Smooth muscle cell (in vitro differentiated cells): Measurements from ENCODE around the gene IVL. TPM values are rescaled to one million over a fixed set of nuclear protein-coding genes. Genes with fewer than 3 reads are reported as not detected.

Experiments
- DNase-seq: peaks from one replicate; lab custom pipeline; 2025; ENCODE audit not compliant: unreplicated experiment; lab: John Stamatoyannopoulos, UW
- H2AFZ ChIP-seq: fragments of 200-600 bp; sonication (generic); 2 replicates; pipeline ENCODE4 v1.6.0; 2016; ENCODE audit warnings: antibody characterized with exemption, low read depth, mild to moderate bottlenecking
- H3F3A ChIP-seq: fragments of 200-600 bp; sonication (generic); 2 replicates; pipeline ENCODE4 v1.6.0; 2017; ENCODE audit warnings: antibody characterized with exemption, low read depth
- H3K27ac ChIP-seq: fragments of 200-600 bp; sonication (generic); 2 replicates; pipeline ENCODE4 v1.5.1; 2016; ENCODE audit warnings: low read depth, mild to moderate bottlenecking
- H3K27me3 ChIP-seq: fragments of 200-600 bp; sonication (generic); 2 replicates; pipeline ENCODE4 v1.6.1; 2016; ENCODE audit warnings: low read depth, mild to moderate bottlenecking
- H3K36me3 ChIP-seq: fragments of 200-600 bp; sonication (generic); 2 replicates; pipeline ENCODE4 v1.5.1; 2016; ENCODE audit warnings: low read depth
- H3K4me1 ChIP-seq: fragments of 200-600 bp; sonication (generic); 2 replicates; pipeline ENCODE4 v1.5.1; 2016; ENCODE audit warnings: low read depth
- H3K4me2 ChIP-seq: fragments of 200-600 bp; sonication (generic); 2 replicates; pipeline ENCODE4 v1.6.0; 2016; ENCODE audit warnings: mild to moderate bottlenecking
- H3K4me3 ChIP-seq: fragments of 200-600 bp; sonication (generic); 2 replicates; pipeline ENCODE4 v1.5.1; 2016; ENCODE audit warnings: mild to moderate bottlenecking
- H3K79me2 ChIP-seq: fragments of 200-600 bp; sonication (generic); 2 replicates; pipeline ENCODE4 v1.6.0; 2016; ENCODE audit warnings: low read depth, mild to moderate bottlenecking
- H3K9ac ChIP-seq: fragments of 200-600 bp; sonication (generic); 2 replicates; pipeline ENCODE4 v1.6.0; 2016; ENCODE audit warnings: low read depth
- H3K9me3 ChIP-seq: fragments of 200-600 bp; sonication (generic); replicated peaks from 2 replicates; pipeline ENCODE4 v1.5.1; 2016; ENCODE audit warnings: low read depth
- H4K20me1 ChIP-seq: fragments of 200-600 bp; sonication (generic); 2 replicates; pipeline ENCODE4 v1.6.0; 2016; ENCODE audit warnings: low read depth
- CTCF ChIP-seq: fragments of 200-600 bp; sonication (generic); IDR thresholded peaks from 2 replicates; pipeline ENCODE4 v1.5.1; 2017; ENCODE audit warnings: borderline replicate concordance, mild to moderate bottlenecking, antibody characterized with exemption; ENCODE audit not compliant: insufficient read depth, poor library complexity, severe bottlenecking
- WGBS: methylation state at CpG from one replicate; pipeline ENCODE4 v1.1.7; 2016; ENCODE audit warnings: low lambda C conversion rate; 5-methylcytosine and 5-hydroxymethylcytosine counted together
- polyA plus RNA-seq: library from polyadenylated mRNA; unstranded; fragments of >200 nt; fragmentation: Nextera tagmentation; extraction: Ambion mirVana; gene quantifications from 2 replicates; pipeline ENCODE4 v1.2.1, GENCODE V29; 2016
- total RNA-seq: library from RNA; depleted of rRNA; stranded (reverse); fragments of >200 nt; gene quantifications from 2 replicates; pipeline ENCODE4 v1.2.3, GENCODE V29; 2014

The IVL gene
- total and polyA plus RNA-seq, 2 experiments from 2014 or later: 0.47 to 0.67 TPM

- no peaks in the 10 kb centered on the region for H3F3A ChIP-seq
- no peak overlapping the region for H3K4me2 ChIP-seq
- TF ChIP-seq CTCF: no peak
- WGBS: 47% methylated on average over 4 of the region's 4 CpGs
- no peak overlapping the region for H3K4me3 ChIP-seq
- peaks cover 16% of the 10 kb centered on the region for H3K9me3 ChIP-seq
- H2AFZ ChIP-seq: no peak overlapping the region
- H3K36me3 ChIP-seq: no peaks in the 10 kb centered on the region
- H3K27me3 ChIP-seq: no peaks in the 10 kb centered on the region
- no peaks in the 10 kb centered on the region for H3K4me1 ChIP-seq
- H3K79me2 ChIP-seq: no peaks in the 10 kb centered on the region
- H4K20me1 ChIP-seq: no peaks in the 10 kb centered on the region
- H3K9ac ChIP-seq: no peak overlapping the region
- DNase-seq: no peak
- H3K27ac ChIP-seq: no peak overlapping the region
Measured at GRCh38 chr1:152861374-152861773, 47.0 kb upstream of the IVL start.

DNA sequence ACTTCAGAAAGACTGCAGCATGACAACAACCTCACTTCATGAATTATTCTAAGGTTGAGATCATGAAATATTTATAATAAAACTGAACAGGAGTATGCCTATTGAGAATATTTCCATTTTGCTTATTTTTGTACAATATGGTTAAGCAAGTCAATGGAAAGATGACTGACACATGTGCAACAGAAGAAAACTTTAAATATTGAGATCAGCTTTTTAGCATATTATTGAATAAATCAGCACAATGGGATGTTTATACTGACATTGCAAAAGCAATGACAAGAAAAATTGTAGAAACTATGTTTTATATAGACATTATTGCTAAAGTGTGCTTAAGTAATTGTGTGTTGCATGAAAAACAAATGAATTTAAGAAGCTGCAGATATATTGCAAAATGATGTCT is 43.9 kb upstream of the IVL start:
- H3F3A ChIP-seq: no peaks in the 10 kb centered on the region
- no peak for TF ChIP-seq CTCF
- no peak for DNase-seq
- H3K79me2 ChIP-seq: no peaks in the 10 kb centered on the region
- H2AFZ ChIP-seq: no peak overlapping the region
- peaks cover 12% of the 10 kb centered on the region for H3K9me3 ChIP-seq
- H3K4me3 ChIP-seq: no peak overlapping the region
- no peak overlapping the region for H3K9ac ChIP-seq
- no peaks in the 10 kb centered on the region for H3K27me3 ChIP-seq
- no peaks in the 10 kb centered on the region for H3K4me1 ChIP-seq
- H3K27ac ChIP-seq: no peak overlapping the region
- no peak overlapping the region for H3K4me2 ChIP-seq
- no peaks in the 10 kb centered on the region for H4K20me1 ChIP-seq
- no peaks in the 10 kb centered on the region for H3K36me3 ChIP-seq

- no peaks in the 10 kb centered on the region for H3K27me3 ChIP-seq
- no peak overlapping the region for H2AFZ ChIP-seq
- H4K20me1 ChIP-seq: no peaks in the 10 kb centered on the region
- WGBS: 62% methylated on average over 2 of the region's 2 CpGs
- TF ChIP-seq CTCF: no peak
- no peaks in the 10 kb centered on the region for H3K36me3 ChIP-seq
- no peak for DNase-seq
- no peaks in the 10 kb centered on the region for H3F3A ChIP-seq
- H3K27ac ChIP-seq: no peak overlapping the region
- no peaks in the 10 kb centered on the region for H3K4me1 ChIP-seq
- H3K79me2 ChIP-seq: no peaks in the 10 kb centered on the region
- no peak overlapping the region for H3K4me2 ChIP-seq
- no peak overlapping the region for H3K4me3 ChIP-seq
- peaks cover 8% of the 10 kb centered on the region for H3K9me3 ChIP-seq
- no peak overlapping the region for H3K9ac ChIP-seq
Measured at GRCh38 chr1:152866321-152866720, 42.0 kb upstream of the IVL start.

DNA sequence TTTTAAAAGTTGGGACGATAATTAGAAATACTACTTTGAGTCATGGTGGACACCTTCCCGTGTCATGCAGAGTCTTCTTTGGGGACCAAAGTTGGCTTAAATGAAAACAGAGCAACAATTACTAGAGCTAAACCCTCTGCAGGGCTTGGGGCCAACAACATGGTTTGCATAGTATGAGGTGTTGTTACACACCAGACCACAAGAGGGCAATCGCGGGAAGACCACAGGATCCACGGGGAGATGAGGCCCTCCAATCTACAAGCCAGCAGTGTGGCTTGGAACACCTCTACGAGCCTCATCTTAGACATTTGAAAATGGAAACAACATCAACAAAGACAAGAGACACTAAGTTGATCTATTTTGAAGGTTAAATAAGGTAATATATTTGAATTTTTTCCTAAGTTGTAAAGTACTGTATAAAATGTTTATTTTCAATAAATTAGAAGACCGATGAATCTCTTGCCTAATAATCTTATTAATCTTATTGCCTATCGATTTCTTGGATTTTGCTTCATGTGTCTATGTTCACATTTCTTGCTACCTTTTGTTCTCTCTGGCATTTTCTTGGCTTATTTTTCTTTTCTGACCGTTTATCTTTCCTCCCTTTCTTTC is 38.4 kb upstream of the IVL start:
- TF ChIP-seq CTCF: peak; percentile 42
- Histone ChIP-seq H3K4me1 (no peaks in the 10 kb centered on the region), H3K36me3 (no peaks in the 10 kb centered on the region), H3K9me3 (no peaks in the 10 kb centered on the region), H3F3A (no peaks in the 10 kb centered on the region), H2AFZ (no peak overlapping the region), H3K4me3 (no peak overlapping the region), H3K79me2 (no peaks in the 10 kb centered on the region), H3K27ac (no peak overlapping the region), H4K20me1 (no peaks in the 10 kb centered on the region), H3K9ac (no peak overlapping the region), H3K27me3 (no peaks in the 10 kb centered on the region), H3K4me2 (no peak overlapping the region)
- DNase-seq: no peak
- WGBS: 36% methylated on average over 9 of the region's 9 CpGs
